Cortex of kidney (tissue), 1 donor: Measurements from ENCODE around the gene MRPS7.

Source experiments
- DNase-seq: peaks from one replicate; lab custom pipeline; 2025; lab: John Stamatoyannopoulos, UW

Gene MRPS7

GRCh38 chr17:75261336-75262111, at the start of gene MRPS7, which contains the start of gene GGA3:
Gene MRPS7 (plus strand): TSS chr17:75261879. CDS start chr17:75261901, 22 bp downstream.
Gene GGA3 (minus strand): TSS chr17:75261606. CDS start chr17:75261587, 19 bp downstream.
- DNase-seq: no peak

GRCh38 chr17:75218131-75218530, 43.5 kb upstream of the MRPS7 start:
- no peak for DNase-seq

GRCh38 chr17:75219815-75220214, 41.9 kb upstream of the MRPS7 start:
- no peak for DNase-seq

- no peak for DNase-seq
These were observed 36.7 kb upstream of the MRPS7 start for GRCh38 chr17:75225016-75225415.

- no peak for DNase-seq
These were observed 34.0 kb upstream of the MRPS7 start for GRCh38 chr17:75227729-75228128.

GRCh38 chr17:75228305-75228704, 33.4 kb upstream of the MRPS7 start:
- DNase-seq: no peak

GRCh38 chr17:75228847-75229246, 32.8 kb upstream of the MRPS7 start:
- DNase-seq: no peak

- DNase-seq: no peak
These were observed 30.6 kb upstream of the MRPS7 start for GRCh38 chr17:75231071-75231470.

- no peak for DNase-seq
These were observed 29.8 kb upstream of the MRPS7 start for GRCh38 chr17:75231741-75232464.

GRCh38 chr17:75232786-75233185, 28.9 kb upstream of the MRPS7 start:
- DNase-seq: no peak

GRCh38 chr17:75237100-75238014, 24.3 kb upstream of the MRPS7 start:
- DNase-seq: no peak

GRCh38 chr17:75238020-75238580, 23.6 kb upstream of the MRPS7 start:
- no peak for DNase-seq

GRCh38 chr17:75238684-75239191, 22.9 kb upstream of the MRPS7 start:
- no peak for DNase-seq

- no peak for DNase-seq
These were observed 22.5 kb upstream of the MRPS7 start for GRCh38 chr17:75239214-75239613.

GRCh38 chr17:75239778-75240393, 21.8 kb upstream of the MRPS7 start:
- no peak for DNase-seq

- DNase-seq: no peak
These were observed 21.1 kb upstream of the MRPS7 start for GRCh38 chr17:75240394-75241142.

- no peak for DNase-seq
These were observed 20.6 kb upstream of the MRPS7 start for GRCh38 chr17:75241143-75241430.

GRCh38 chr17:75241502-75241901, 20.2 kb upstream of the MRPS7 start:
- DNase-seq: no peak

- DNase-seq: no peak
These were observed 19.7 kb upstream of the MRPS7 start for GRCh38 chr17:75241996-75242460.

GRCh38 chr17:75242461-75243042, 19.1 kb upstream of the MRPS7 start:
- DNase-seq: no peak
